ENCODE measurements around the gene SENP3.

SENP3 gene

DNA sequence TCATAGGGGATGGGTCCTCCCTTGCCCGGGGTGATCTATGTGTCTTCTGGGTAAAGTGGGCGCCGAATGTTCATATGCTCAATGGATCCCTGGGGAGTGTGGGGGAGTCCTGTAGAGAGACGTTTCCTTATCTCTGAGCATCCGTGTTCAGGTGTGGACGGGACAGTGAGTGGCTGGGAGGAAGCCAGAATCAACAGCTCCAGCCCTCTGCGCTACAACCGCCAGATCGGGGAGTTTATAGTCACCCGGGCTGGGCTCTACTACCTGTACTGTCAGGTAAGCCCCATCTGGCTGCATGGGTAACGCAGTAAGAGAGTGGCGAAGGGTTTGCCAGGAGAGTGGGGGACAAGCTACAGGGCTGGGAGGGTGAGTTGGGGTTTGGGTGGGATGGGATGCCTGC is 5.1 kb upstream of the SENP3 start:
- no peak for DNase-seq (ENCODE audit: low spot score)

GRCh38 chr17:7557147-7557764 is 4.5 kb upstream of the SENP3 start:
- DNase-seq (ENCODE audit: low spot score) = no peak

DNA sequence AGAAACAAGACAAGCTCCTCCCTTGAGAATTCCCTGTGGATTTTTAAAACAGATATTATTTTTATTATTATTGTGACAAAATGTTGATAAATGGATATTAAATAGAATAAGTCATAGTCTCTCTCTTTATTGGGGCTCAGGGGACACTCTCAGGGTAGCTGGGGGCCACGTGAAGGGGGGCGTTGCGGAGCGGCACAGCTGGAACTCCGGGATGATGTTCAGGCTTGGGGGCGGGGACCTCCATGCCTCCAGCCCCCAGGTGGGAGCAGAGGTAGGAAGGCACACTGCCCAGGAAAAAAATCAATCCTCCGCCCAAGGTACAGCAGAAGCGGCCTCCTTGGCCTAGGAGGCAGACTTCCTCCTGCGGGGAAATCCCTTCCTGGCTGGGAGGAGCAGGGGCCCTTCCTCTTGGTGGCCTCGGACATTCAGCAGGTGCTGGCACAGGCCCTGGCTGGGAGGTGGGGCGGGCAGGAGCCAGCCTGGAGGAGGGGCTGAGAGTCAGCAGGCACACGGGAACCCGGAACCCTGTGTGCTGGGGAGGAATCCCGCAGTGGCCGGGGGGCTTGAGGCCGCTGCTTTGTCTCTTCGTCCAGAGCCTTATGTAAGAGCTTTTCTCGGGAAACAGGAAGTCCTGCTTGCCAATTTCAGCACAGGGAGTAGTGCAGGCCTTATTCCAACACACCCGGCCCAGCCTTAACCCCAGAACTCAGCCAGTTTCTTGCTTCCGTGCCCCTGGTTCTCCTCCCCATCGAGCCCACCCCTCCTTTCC is 3.8 kb upstream of the SENP3 start:
- DNase-seq (ENCODE audit: low spot score) = no peak

- DNase-seq (ENCODE audit: low spot score) = no peak
Measured at GRCh38 chr17:7558544-7559319, 3.0 kb upstream of the SENP3 start, which contains the start of gene TNFSF13. Gene TNFSF13, plus strand, starts transcription at chr17:7558750. Its CDS starts 290 bp downstream, at chr17:7559040.

GRCh38 chr17:7559320-7560171 is 2.2 kb upstream of the SENP3 start:
- DNase-seq (ENCODE audit: low spot score) = no peak

DNA sequence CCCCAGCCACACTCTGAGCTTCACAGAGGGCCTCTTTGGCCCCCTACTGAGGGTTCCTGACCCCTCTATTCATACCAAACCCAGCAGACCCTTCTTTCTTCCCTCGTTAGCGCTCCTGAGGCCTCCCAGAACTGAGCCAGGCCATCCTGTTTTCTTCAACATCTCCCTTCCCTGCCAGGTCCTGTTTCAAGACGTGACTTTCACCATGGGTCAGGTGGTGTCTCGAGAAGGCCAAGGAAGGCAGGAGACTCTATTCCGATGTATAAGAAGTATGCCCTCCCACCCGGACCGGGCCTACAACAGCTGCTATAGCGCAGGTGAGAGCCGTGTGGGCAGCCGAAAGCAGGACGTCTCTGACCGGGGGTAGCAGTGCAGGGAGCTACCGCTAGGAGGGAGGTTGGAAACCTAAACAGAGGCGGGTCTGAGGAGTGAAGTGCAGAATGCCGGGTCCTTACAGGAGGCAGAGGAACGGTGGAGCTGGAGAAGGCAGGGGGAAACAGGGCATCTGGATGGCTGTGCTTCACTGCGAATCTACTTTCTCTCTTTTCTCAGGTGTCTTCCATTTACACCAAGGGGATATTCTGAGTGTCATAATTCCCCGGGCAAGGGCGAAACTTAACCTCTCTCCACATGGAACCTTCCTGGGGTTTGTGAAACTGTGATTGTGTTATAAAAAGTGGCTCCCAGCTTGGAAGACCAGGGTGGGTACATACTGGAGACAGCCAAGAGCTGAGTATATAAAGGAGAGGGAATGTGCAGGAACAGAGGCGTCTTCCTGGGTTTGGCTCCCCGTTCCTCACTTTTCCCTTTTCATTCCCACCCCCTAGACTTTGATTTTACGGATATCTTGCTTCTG is 1.3 kb upstream of the SENP3 start:
- DNase-seq (ENCODE audit: low spot score) = no peak

DNA sequence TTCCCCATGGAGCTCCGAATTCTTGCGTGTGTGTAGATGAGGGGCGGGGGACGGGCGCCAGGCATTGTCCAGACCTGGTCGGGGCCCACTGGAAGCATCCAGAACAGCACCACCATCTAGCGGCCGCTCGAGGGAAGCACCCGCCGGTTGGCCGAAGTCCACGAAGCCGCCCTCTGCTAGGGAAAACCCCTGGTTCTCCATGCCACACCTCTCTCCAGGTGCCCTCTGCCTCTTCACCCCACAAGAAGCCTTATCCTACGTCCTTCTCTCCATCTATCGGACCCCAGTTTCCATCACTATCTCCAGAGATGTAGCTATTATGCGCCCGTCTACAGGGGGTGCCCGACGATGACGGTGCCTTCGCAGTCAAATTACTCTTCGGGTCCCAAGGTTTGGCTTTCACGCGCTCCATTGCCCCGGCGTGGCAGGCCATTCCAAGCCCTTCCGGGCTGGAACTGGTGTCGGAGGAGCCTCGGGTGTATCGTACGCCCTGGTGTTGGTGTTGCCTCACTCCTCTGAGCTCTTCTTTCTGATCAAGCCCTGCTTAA is 617 bp upstream of the SENP3 start:
- DNase-seq (ENCODE audit: low spot score) = peak; percentile 85

DNA sequence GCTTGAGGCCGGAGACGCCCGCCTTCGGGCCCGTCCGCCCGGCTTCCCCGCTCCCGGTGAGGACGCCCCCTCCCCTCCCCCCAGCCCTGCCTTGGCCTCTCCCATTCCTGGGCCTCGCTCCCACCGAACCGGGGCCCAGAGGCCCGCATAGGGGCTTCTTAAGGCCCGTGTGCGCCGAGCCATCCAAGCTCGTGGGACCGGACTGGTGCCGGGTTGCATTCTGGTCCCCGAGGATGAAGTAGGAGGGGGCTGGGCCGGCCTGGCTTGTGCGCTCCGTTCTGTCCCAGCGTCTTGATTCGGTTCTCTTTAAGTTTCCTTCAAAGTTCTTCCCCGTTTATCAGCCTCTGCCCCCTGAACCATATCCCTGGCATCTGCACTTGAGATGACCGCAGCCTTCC is 488 bp downstream of the SENP3 start:
- DNase-seq (ENCODE audit: low spot score) = no peak

DNA sequence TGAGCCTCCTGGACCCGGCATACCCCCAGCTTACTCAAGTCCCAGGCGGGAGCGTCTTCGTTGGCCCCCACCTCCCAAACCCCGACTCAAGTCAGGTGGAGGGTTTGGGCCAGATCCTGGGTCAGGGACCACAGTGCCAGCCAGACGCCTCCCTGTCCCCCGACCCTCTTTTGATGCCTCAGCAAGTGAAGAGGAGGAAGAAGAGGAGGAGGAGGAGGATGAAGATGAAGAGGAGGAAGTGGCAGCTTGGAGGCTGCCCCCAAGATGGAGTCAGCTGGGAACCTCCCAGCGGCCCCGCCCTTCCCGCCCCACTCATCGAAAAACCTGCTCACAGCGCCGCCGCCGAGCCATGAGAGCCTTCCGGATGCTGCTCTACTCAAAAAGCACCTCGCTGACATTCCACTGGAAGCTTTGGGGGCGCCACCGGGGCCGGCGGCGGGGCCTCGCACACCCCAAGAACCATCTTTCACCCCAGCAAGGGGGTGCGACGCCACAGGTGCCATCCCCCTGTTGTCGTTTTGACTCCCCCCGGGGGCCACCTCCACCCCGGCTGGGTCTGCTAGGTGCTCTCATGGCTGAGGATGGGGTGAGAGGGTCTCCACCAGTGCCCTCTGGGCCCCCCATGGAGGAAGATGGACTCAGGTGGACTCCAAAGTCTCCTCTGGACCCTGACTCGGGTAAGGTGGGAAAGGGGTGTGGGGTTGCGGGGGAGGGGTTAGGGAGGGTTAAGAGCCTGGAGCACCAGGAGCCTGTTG is 1.6 kb downstream of the SENP3 start:
- no peak for DNase-seq (ENCODE audit: low spot score)

GRCh38 chr17:7569571-7569970 is 7.9 kb downstream of the SENP3 start:
- no peak for DNase-seq (ENCODE audit: low spot score)

GRCh38 chr17:7570351-7570750 is 8.6 kb downstream of the SENP3 start:
- no peak for DNase-seq (ENCODE audit: low spot score)

- no peak for DNase-seq (ENCODE audit: low spot score)
Measured at GRCh38 chr17:7572338-7572587, 10.5 kb downstream of the SENP3 start.

- DNase-seq (ENCODE audit: low spot score) = peak; percentile 93
Measured at GRCh38 chr17:7572588-7573323, 11.0 kb downstream of the SENP3 start.

DNA sequence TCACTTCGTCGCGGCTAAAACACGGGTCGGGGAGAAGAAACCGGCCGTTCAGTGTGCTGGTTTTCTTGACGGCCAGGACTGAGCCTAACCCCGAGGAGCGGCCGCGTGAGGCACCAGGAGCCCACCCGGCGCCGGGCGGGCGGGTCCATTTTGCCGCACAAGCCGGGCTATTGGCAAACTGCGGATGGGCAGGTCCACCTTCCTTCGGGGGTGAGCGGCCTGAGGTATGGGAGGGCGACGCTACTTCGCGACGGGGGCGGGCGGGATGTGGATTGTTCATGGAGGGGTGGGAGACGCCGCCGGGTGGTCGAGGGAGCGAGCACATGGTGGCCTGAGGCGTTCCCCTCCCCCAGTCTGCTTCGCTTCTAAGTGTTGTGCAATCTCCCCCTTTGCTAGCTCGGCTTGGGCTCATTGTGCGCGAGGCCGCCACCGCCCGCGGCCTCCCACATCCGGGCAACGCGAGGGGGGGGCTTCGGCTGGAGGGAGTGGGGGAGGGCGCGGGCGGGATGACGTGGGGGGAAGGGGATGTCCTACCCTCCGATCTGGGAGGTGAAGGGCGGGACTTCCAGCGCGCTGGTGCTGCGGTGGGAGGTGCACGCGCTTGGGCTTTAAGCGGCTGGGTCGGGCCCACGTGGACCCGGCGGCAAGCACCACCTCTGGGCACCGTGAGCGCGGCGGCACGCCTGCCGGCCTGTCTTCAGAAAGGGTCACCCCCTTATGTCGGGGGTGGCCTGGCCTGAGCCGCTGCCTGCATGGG is 11.8 kb downstream of the SENP3 start:
- peak; percentile 80 for DNase-seq (ENCODE audit: low spot score)

DNA sequence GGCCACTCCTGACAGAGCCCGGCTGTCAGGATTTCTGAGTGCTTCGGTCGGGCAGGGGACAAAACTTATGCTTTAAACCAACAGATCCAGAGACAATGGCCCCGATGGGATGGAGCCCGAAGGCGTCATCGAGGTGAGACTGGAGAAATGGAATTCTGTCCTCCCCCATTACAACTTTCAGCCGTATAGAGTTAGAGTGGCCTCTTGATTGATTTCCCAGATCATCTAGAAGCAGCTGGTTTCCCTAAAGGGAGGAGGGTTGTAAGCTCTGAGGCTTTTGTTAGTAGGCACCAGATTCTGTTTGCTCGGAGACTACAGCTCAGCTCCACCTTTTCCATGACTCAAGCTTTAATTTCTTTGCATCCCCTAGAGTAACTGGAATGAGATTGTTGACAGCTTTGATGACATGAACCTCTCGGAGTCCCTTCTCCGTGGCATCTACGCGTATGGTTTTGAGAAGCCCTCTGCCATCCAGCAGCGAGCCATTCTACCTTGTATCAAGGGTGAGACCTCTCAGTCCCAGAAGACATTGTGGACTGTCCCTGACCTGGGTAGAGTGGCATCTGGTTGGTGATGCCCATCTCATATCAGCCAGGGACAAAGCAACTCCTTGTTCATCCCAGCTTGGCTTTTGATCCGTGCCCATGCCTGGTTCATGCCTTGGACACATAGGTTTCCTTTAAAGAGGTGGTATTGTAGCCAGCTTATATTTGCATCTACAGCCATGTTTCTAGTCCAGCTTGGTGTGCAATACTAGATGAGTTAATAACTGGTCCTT is 12.6 kb downstream of the SENP3 start:
- DNase-seq (ENCODE audit: low spot score) = no peak

DNA sequence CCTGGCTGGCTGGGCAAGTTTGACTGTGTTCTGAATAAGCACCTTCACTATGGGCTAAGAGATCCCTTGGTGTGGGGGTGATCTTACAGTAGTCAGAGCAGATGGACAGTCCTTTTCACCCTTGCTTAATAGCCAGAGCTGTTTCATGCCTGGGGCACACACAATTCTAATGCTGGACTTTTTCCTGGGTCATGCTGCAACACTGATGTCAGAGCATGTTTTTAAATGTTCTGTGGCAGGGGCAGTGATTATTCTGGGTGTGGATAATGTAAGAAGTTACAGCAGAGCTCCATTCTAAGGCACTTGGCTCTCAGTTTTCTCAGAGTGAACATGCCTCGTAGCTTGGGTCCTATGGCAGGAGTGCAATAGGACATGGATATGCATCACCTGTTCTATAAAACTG is 13.8 kb downstream of the SENP3 start:
- no peak for DNase-seq (ENCODE audit: low spot score)

GRCh38 chr17:7575959-7576358 is 14.2 kb downstream of the SENP3 start:
- DNase-seq (ENCODE audit: low spot score) = no peak

- no peak for DNase-seq (ENCODE audit: low spot score)
Measured at GRCh38 chr17:7576432-7576937, 14.8 kb downstream of the SENP3 start.
